GM23248 (cell line): Measurements from ENCODE around the gene ERBB4. TPM values are rescaled to one million over a fixed set of nuclear protein-coding genes. Genes with fewer than 3 reads are reported as not detected.

ENCODE experiments used
- DNase-seq: peaks from one replicate; pipeline ENCODE4 v3.0.0-alpha.2; 2015
- H2AFZ ChIP-seq: fragments of 200-600 bp; sonication (generic); 2 replicates; pipeline ENCODE4 v1.6.1; 2016; ENCODE audit warnings: antibody characterized with exemption
- H3F3A ChIP-seq: fragments of 200-600 bp; sonication (generic); 2 replicates; pipeline ENCODE4 v1.6.1; 2016; ENCODE audit warnings: mild to moderate bottlenecking, antibody characterized with exemption, mixed run types; ENCODE audit not compliant: insufficient read depth
- H3K27ac ChIP-seq: fragments of 200-600 bp; sonication (generic); 2 replicates; pipeline ENCODE4 v1.5.1; 2016; ENCODE audit warnings: mild to moderate bottlenecking
- H3K27me3 ChIP-seq: fragments of 200-600 bp; sonication (generic); replicated peaks from 2 replicates; pipeline ENCODE4 v1.6.1; 2016; ENCODE audit warnings: mild to moderate bottlenecking; ENCODE audit not compliant: insufficient read depth
- H3K36me3 ChIP-seq: fragments of 200-600 bp; sonication (generic); 2 replicates; pipeline ENCODE4 v1.6.1; 2016; ENCODE audit warnings: low read depth, mild to moderate bottlenecking
- H3K4me1 ChIP-seq: fragments of 200-600 bp; sonication (generic); 2 replicates; pipeline ENCODE4 v1.6.1; 2016; ENCODE audit warnings: mild to moderate bottlenecking; ENCODE audit not compliant: insufficient read depth
- H3K4me2 ChIP-seq: fragments of 200-600 bp; sonication (generic); one replicate; pipeline ENCODE4 v1.6.1; 2016; ENCODE audit warnings: mild to moderate bottlenecking; ENCODE audit not compliant: unreplicated experiment
- H3K4me3 ChIP-seq: fragments of 200-600 bp; sonication (generic); 2 replicates; pipeline ENCODE4 v1.5.1; 2016; ENCODE audit warnings: mild to moderate bottlenecking
- H3K79me2 ChIP-seq: fragments of 200-600 bp; sonication (generic); 2 replicates; pipeline ENCODE4 v1.6.1; 2016; ENCODE audit warnings: mild to moderate bottlenecking; ENCODE audit not compliant: insufficient read depth
- H3K9ac ChIP-seq: fragments of 200-600 bp; sonication (generic); 2 replicates; pipeline ENCODE4 v1.6.1; 2016; ENCODE audit warnings: mild to moderate bottlenecking
- H3K9me2 ChIP-seq: fragments of 200-600 bp; sonication (generic); 2 replicates; pipeline ENCODE4 v1.6.1; 2016; ENCODE audit warnings: mixed run types, mild to moderate bottlenecking, moderate library complexity; ENCODE audit not compliant: insufficient read depth
- H3K9me3 ChIP-seq: fragments of 200-600 bp; sonication (generic); one replicate; pipeline ENCODE4 v1.6.1; 2017; ENCODE audit warnings: low read depth
- H4K20me1 ChIP-seq: fragments of 200-600 bp; sonication (generic); 2 replicates; pipeline ENCODE4 v1.6.0; 2016; ENCODE audit not compliant: insufficient read depth
- EZH2 ChIP-seq: fragments of 200-600 bp; sonication (generic); IDR thresholded peaks from 2 replicates; pipeline ENCODE4 v1.6.1; 2018; ENCODE audit warnings: antibody characterized with exemption, mild to moderate bottlenecking; ENCODE audit not compliant: insufficient read depth, poor library complexity, severe bottlenecking
- EZH2phosphoT487 ChIP-seq: fragments of 200-600 bp; sonication (generic); IDR thresholded peaks from 2 replicates; pipeline ENCODE4 v1.6.1; 2018; ENCODE audit warnings: antibody characterized with exemption, moderate library complexity, mild to moderate bottlenecking, low read depth; ENCODE audit not compliant: insufficient read depth
- WGBS, 2 experiments: methylation state at CpG; one replicate each; pipeline ENCODE4 v1.1.6; 2015 to 2017; ENCODE audit warnings: low lambda C conversion rate in 2 of 2, low coverage in 1 of 2; ENCODE audit errors: missing lambda C conversion rate in 2 of 2; 5-methylcytosine and 5-hydroxymethylcytosine counted together
- in situ Hi-C: fragments of 300-500 bp; cut with MboI; formaldehyde crosslinking; loops from 2 replicates; pipeline ENCODE4 v1.15.0; 2020
- polyA plus RNA-seq: library from polyadenylated mRNA; unstranded; fragments of >200 nt; fragmentation: Nextera tagmentation; extraction: Ambion mirVana; gene quantifications from 2 replicates; pipeline ENCODE4 v1.2.1, GENCODE V29; 2016
- total RNA-seq: library from RNA; depleted of rRNA; stranded (reverse); fragments of >200 nt; shearing (Covaris generic); gene quantifications from 2 replicates; pipeline ENCODE4 v1.2.3, GENCODE V29; 2014

The ERBB4 gene
- total and polyA plus RNA-seq, 2 experiments from 2014 or later: not detected

DNA sequence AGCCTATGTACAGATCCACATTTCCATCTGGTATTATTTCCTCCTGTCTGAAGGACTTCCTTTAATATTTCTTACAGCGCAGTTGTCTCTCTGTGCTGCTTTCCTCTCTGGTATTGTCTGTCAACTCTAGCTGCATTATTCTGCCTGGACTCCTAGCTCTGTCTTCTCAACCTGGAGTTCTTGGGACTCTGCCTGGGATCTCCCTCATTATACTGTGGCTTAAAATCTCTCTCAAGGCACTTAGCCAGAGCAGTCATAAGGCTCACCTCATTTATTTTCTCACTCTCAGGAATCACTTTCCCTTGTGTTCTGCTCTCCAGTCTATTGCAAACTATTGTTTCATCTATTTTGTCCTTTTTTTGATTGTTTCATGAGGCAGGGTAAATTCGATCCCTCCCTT, 850.4 kb downstream of the ERBB4 start:
- in situ Hi-C loops: no loop called here
- 0 to 2% methylated on average over 2 of the region's 2 CpGs for WGBS, 2 experiments
- Histone ChIP-seq H3K4me2 (no peak overlapping the region), H4K20me1 (no peaks in the 10 kb centered on the region), H3K36me3 (no peaks in the 10 kb centered on the region), H3K9me2 (no peaks in the 10 kb centered on the region), H3K9ac (no peak overlapping the region), H3K9me3 (no peaks in the 10 kb centered on the region), H3K79me2 (no peaks in the 10 kb centered on the region), H3K27me3 (no peaks in the 10 kb centered on the region; the same call in 1 of the 2 replicates), H3F3A (no peaks in the 10 kb centered on the region), H3K27ac (no peak overlapping the region), H2AFZ (no peak overlapping the region), H3K4me3 (no peak overlapping the region), H3K4me1 (no peaks in the 10 kb centered on the region)
- TF ChIP-seq EZH2phosphoT487 (no peak), EZH2 (no peak)
- no peak for DNase-seq

DNA sequence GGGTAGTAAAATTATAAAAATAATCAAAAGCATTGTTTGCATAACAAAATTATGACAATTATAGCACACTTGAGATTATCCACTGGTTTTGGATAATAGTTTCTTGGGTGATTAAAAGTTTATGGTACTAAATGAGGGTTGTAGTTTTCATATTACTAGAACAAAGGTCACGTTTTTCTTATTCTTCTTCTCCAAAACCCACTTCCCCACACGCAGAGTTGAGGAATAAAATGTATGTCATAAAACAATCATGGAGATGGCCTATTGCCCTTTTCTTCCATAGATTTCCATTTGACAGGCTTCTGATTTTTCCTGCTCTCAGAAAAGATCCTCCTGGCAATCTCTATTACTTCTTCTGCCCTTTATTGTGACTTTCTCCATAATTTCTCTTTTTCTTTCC, 863.9 kb downstream of the ERBB4 start:
- TF ChIP-seq EZH2phosphoT487 (no peak), EZH2 (no peak)
- in situ Hi-C loops: no loop called here
- Histone ChIP-seq H3F3A (no peaks in the 10 kb centered on the region), H3K9me3 (no peaks in the 10 kb centered on the region), H3K36me3 (no peaks in the 10 kb centered on the region), H3K4me3 (no peak overlapping the region), H3K4me2 (no peak overlapping the region), H4K20me1 (no peaks in the 10 kb centered on the region), H3K27me3 (no peaks in the 10 kb centered on the region), H3K27ac (no peak overlapping the region), H3K9me2 (no peaks in the 10 kb centered on the region), H2AFZ (no peak overlapping the region), H3K9ac (no peak overlapping the region), H3K4me1 (no peaks in the 10 kb centered on the region), H3K79me2 (no peaks in the 10 kb centered on the region)
- no peak for DNase-seq
- 9 to 11% methylated on average over 2 of the region's 2 CpGs for WGBS, 2 experiments

DNA sequence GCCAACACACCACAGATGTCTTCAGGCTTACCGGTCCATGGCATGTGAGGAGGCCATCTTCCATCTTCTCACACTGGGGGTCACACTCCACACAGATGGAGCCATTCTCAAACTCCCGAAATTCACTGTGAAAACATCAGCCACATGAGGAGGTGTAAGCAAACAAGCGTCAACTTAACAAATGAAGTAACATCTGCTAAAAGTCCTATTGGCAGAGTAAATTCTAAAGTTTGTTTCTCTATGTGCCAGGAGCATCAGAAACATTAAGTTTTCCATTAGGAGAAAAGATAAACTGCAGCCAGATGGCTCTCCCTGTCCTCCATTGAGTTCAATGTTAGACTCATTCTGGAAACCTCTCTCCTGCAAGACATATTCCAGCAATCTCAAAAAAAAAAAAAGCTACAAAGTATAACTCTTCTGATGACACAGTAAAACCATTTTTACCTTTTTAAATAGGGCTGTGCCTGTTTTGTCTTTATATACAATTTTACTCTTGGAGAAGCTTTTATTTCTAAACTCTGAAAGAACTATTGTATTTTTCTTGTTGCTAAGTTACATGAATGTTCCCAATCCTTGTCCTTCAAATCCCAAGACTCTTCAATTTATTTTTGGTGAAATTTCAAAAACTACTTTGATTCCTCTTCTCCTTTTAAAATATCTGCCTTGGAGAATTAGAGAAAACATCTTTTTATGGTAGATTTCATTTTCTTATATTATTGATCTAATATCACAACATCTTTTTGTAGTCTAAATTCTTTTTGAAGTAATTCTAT, 865.3 kb downstream of the ERBB4 start:
- no peak overlapping the region for H3K9ac ChIP-seq
- 2 to 4% methylated on average over 3 of the region's 3 CpGs for WGBS, 2 experiments
- in situ Hi-C loops: no loop called here

DNA sequence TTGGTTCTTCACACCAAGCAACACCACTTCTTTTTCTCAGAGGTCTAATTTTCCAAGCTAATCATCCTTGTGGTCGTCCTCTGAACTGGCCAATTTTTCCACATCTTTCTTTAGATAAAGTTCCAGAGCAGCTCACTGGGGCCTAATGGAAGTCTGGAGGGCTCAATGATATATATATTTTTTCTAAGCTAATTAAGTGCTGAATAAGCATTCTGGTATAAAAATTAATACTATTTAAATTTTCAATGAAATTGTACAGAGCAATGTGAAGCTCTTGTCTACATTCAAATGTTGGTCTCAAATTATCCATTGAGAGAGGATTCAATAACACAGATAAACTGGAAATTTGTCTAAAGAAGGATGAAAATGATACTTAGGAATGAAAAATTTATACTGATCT, 866.6 kb downstream of the ERBB4 start:
- in situ Hi-C loops: no loop called here
- H4K20me1 ChIP-seq: no peaks in the 10 kb centered on the region
- H3K27me3 ChIP-seq: no peaks in the 10 kb centered on the region
- no peak overlapping the region for H3K4me2 ChIP-seq
- no peaks in the 10 kb centered on the region for H3K79me2 ChIP-seq
- H3K9me2 ChIP-seq: no peaks in the 10 kb centered on the region
- no peak overlapping the region for H2AFZ ChIP-seq
- H3F3A ChIP-seq: no peaks in the 10 kb centered on the region
- WGBS, 2 experiments: 10 to 15% methylated on average over 1 of the region's 1 CpG
- no peak overlapping the region for H3K4me3 ChIP-seq
- no peaks in the 10 kb centered on the region for H3K36me3 ChIP-seq
- no peak overlapping the region for H3K27ac ChIP-seq
- TF ChIP-seq EZH2: no peak
- no peak for TF ChIP-seq EZH2phosphoT487
- no peak overlapping the region for H3K9ac ChIP-seq
- no peak for DNase-seq
- H3K9me3 ChIP-seq: no peaks in the 10 kb centered on the region
- H3K4me1 ChIP-seq: no peaks in the 10 kb centered on the region

More for the DNA sequence above, 865.3 kb downstream of the ERBB4 start:
- no peaks in the 10 kb centered on the region for H3K27me3 ChIP-seq
- TF ChIP-seq EZH2 (no peak), EZH2phosphoT487 (no peak)
- DNase-seq: no peak
- no peak overlapping the region for H2AFZ ChIP-seq
- no peaks in the 10 kb centered on the region for H3K36me3 ChIP-seq
- no peaks in the 10 kb centered on the region for H4K20me1 ChIP-seq
- H3K9me2 ChIP-seq: no peaks in the 10 kb centered on the region
- H3K4me2 ChIP-seq: no peak overlapping the region
- H3K4me3 ChIP-seq: no peak overlapping the region
- no peaks in the 10 kb centered on the region for H3F3A ChIP-seq
- H3K4me1 ChIP-seq: no peaks in the 10 kb centered on the region
- no peaks in the 10 kb centered on the region for H3K79me2 ChIP-seq
- H3K9me3 ChIP-seq: no peaks in the 10 kb centered on the region
- H3K27ac ChIP-seq: no peak overlapping the region

DNA sequence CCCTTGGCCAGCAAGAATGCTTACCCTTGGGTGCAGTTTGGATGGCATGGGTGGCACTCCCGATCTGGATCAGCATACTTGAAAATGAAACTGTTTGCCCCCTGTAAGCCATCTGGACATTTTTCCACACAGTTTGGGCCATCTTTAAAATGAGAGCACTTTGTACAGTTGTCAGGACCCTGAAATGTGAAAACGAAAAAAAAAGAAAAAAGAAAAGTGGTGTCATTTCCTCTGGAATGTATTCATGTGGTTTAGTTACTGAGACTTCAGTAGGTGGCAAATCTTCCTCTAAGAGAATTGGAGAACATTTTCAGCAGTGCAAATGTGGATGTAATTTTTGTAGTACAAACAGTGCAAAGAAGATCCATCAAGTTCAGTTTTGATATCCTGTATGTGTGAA, 873.3 kb downstream of the ERBB4 start:
- no peak overlapping the region for H3K9ac ChIP-seq
- no peaks in the 10 kb centered on the region for H3K36me3 ChIP-seq
- H3K9me2 ChIP-seq: no peaks in the 10 kb centered on the region
- H2AFZ ChIP-seq: no peak overlapping the region
- TF ChIP-seq EZH2phosphoT487 (no peak), EZH2 (no peak)
- H3K9me3 ChIP-seq: no peaks in the 10 kb centered on the region
- no peak overlapping the region for H3K27ac ChIP-seq
- no peaks in the 10 kb centered on the region for H3K4me1 ChIP-seq
- H3K79me2 ChIP-seq: no peaks in the 10 kb centered on the region
- H3F3A ChIP-seq: no peaks in the 10 kb centered on the region
- no peak overlapping the region for H3K4me2 ChIP-seq
- in situ Hi-C loops: no loop called here
- DNase-seq: no peak
- H3K4me3 ChIP-seq: no peak overlapping the region
- no peaks in the 10 kb centered on the region for H3K27me3 ChIP-seq
- H4K20me1 ChIP-seq: no peaks in the 10 kb centered on the region
- 7 to 13% methylated on average over 2 of the region's 2 CpGs for WGBS, 2 experiments
